Progenitor cell of endocrine pancreas (in vitro differentiated cells): ENCODE measurements around the gene THRB. TPM values are rescaled to one million over a fixed set of nuclear protein-coding genes. Genes with fewer than 3 reads are reported as not detected.

ENCODE experiments used
- DNase-seq: peaks from one replicate; pipeline ENCODE4 v3.0.0; 2021; ENCODE audit warnings: low spot score; ENCODE audit not compliant: unreplicated experiment
- H3K27ac Mint-ChIP-seq: 2 replicates; pipeline ENCODE4 v1.8.0; 2021; ENCODE audit warnings: mild to moderate bottlenecking, moderate library complexity, mixed read lengths
- H3K27me3 Mint-ChIP-seq: 2 replicates; pipeline ENCODE4 v1.8.0; 2021; ENCODE audit warnings: mixed read lengths
- H3K36me3 Mint-ChIP-seq: 2 replicates; pipeline ENCODE4 v1.8.0; 2022; ENCODE audit warnings: mixed read lengths; ENCODE audit not compliant: insufficient read depth
- H3K4me1 Mint-ChIP-seq: 2 replicates; pipeline ENCODE4 v1.8.0; 2021; ENCODE audit warnings: low read depth, mixed read lengths
- H3K4me3 Mint-ChIP-seq: 2 replicates; pipeline ENCODE4 v1.8.0; 2021; ENCODE audit warnings: low read depth, mild to moderate bottlenecking, moderate library complexity, mixed read lengths
- H3K9me3 Mint-ChIP-seq: 2 replicates; pipeline ENCODE4 v1.8.0; 2021; ENCODE audit warnings: low read depth, mixed read lengths
- CTCF ChIP-seq: fragments of 200-600 bp; sonication (generic); IDR thresholded peaks from one replicate; pipeline ENCODE4 v1.5.0; 2021; ENCODE audit warnings: antibody characterized with exemption, mild to moderate bottlenecking; ENCODE audit not compliant: unreplicated experiment
- total RNA-seq: library from RNA; stranded (reverse); gene quantifications from 2 replicates; pipeline ENCODE4 v1.2.1, GENCODE V29; 2021

Gene THRB
- total RNA-seq, 1 donor from 2014 or later = 19.7 TPM

DNA sequence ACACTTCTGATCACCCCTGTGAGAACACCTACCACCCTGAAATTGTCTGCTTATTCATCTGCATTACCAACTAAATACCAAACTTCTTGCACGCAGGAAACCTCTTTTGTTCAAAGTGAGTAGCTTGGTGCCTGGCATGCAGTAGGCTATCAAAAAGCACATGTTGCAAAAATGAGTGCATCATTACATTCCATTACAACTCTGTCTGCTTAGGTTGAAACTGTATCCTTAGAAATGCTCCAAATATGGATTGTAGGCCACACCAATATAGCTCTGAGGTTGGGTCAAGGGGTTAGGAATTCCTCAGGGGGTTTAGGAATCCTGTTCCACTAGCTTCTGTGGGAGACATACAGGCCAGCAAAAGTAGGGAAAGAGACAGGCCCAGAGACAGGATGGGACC is 107.2 kb downstream of the THRB start:
- Mint-ChIP-seq H3K9me3 (no peaks in the 10 kb centered on the region), H3K36me3 (no peaks in the 10 kb centered on the region), H3K4me3 (no peak overlapping the region), H3K4me1 (peaks cover 11% of the 10 kb centered on the region), H3K27me3 (peaks cover 5% of the 10 kb centered on the region), H3K27ac (no peak overlapping the region)
- no peak for TF ChIP-seq CTCF
- no peak for DNase-seq

GRCh38 chr3:24387000-24387399 is 107.7 kb downstream of the THRB start:
- no peak overlapping the region for H3K27ac Mint-ChIP-seq
- peaks cover 11% of the 10 kb centered on the region for H3K4me1 Mint-ChIP-seq
- peaks cover 5% of the 10 kb centered on the region for H3K27me3 Mint-ChIP-seq
- TF ChIP-seq CTCF = no peak
- no peak overlapping the region for H3K4me3 Mint-ChIP-seq
- no peaks in the 10 kb centered on the region for H3K9me3 Mint-ChIP-seq
- no peaks in the 10 kb centered on the region for H3K36me3 Mint-ChIP-seq
- DNase-seq = no peak

- peaks cover 11% of the 10 kb centered on the region for H3K4me1 Mint-ChIP-seq
- no peaks in the 10 kb centered on the region for H3K9me3 Mint-ChIP-seq
- H3K4me3 Mint-ChIP-seq = no peak overlapping the region
- no peak for TF ChIP-seq CTCF
- H3K27me3 Mint-ChIP-seq = peaks cover under 1% of the 10 kb centered on the region
- no peak for DNase-seq
- H3K27ac Mint-ChIP-seq = no peak overlapping the region
- H3K36me3 Mint-ChIP-seq = no peaks in the 10 kb centered on the region
Observed at GRCh38 chr3:24386458-24386857, 108.2 kb downstream of the THRB start.

DNA sequence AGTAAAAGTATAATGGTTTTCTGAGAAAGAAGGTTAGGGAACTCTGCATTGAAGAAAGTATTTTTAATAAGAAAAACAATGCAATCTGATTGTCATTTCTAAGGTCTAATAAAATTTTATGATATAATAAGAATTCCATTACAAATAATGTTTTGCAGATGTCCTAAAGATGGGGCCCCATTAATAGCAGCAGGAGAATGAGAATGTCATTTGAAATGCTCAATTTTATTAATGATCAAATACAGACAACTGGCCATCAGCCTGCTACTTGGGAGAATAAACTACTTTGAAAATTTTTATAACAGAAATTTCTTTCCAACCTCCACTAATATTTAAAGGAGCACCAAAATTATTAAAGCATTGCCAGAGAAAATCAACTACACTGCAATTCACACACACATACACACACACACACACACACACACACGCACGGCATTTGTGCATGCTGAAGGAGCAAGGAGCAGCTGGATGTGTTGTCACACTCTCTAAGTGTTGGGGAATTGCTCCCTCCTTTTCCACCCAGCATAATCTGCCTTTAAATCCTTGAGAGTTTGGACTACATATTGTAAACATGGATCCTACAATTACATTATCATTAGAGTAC is 109.5 kb downstream of the THRB start:
- Mint-ChIP-seq H3K36me3 (no peaks in the 10 kb centered on the region), H3K9me3 (no peaks in the 10 kb centered on the region), H3K27ac (no peak overlapping the region), H3K4me3 (no peak overlapping the region), H3K27me3 (no peaks in the 10 kb centered on the region), H3K4me1 (peaks cover 11% of the 10 kb centered on the region)
- DNase-seq = no peak
- no peak for TF ChIP-seq CTCF

DNA sequence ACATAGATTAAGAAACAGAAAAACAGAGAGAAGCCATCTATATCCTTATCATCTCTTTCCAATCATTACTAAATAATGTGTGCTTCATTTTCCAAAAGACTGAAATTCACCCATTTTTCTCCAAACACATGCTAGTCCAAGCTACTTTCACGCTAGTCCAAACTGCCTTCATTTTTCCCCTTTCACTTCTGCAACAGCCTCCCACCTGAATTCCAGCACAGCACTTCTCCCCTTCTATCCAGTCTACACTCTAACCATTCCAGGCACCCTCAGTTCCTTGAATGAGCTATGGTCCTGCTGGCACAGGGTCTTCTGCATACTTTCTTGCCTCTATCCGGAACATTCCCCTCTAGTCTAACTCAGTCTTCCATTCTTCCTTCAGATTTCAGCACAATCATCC is 112.0 kb downstream of the THRB start:
- Mint-ChIP-seq H3K27ac (no peak overlapping the region), H3K27me3 (no peaks in the 10 kb centered on the region), H3K4me1 (peaks cover 2% of the 10 kb centered on the region), H3K36me3 (no peaks in the 10 kb centered on the region), H3K9me3 (no peaks in the 10 kb centered on the region), H3K4me3 (no peak overlapping the region)
- DNase-seq = no peak
- no peak for TF ChIP-seq CTCF
